HG03097 (cell line): ENCODE results near the gene GUSB.

ENCODE experiments used
- ATAC-seq: cut with Tn5 transposase; IDR thresholded peaks from one replicate; pipeline ENCODE4 v1.9.1; 2021; ENCODE audit not compliant: unreplicated experiment, low FRiP score

Gene GUSB

GRCh38 chr7:65938336-65938895 lies 43.6 kb downstream of the GUSB start:
- no peak for ATAC-seq

- ATAC-seq, result no peak
Measured at GRCh38 chr7:65937296-65937695, 44.7 kb downstream of the GUSB start.

GRCh38 chr7:65931685-65932084 lies 50.3 kb downstream of the GUSB start:
- ATAC-seq, result no peak

- ATAC-seq, result no peak
Measured at GRCh38 chr7:65927489-65928448, 54.2 kb downstream of the GUSB start.

- no peak for ATAC-seq
Measured at GRCh38 chr7:65926588-65926987, 55.4 kb downstream of the GUSB start.

- no peak for ATAC-seq
Measured at GRCh38 chr7:65925040-65925439, 57.0 kb downstream of the GUSB start.

- ATAC-seq, result no peak
Measured at GRCh38 chr7:65924193-65924592, 57.8 kb downstream of the GUSB start.

GRCh38 chr7:65923316-65923715 lies 58.7 kb downstream of the GUSB start:
- no peak for ATAC-seq

GRCh38 chr7:65915921-65916657 lies 65.9 kb downstream of the GUSB start:
- no peak for ATAC-seq

GRCh38 chr7:65912237-65912636 lies 69.8 kb downstream of the GUSB start:
- ATAC-seq, result no peak
